Thyroid gland (tissue), 4 donors: ENCODE measurements around the gene BICD2.

Experiments
- CTCF ChIP-seq, 6 experiments: fragments of 200-600 bp in 3 of 6; fragments of 450-650 bp in 3 of 6; sonication (generic) in 3 of 6; IDR thresholded peaks; one replicate each; pipeline ENCODE4 v1.5.1; 2016 to 2019; ENCODE audit warnings: antibody characterized with exemption in 6 of 6, mild to moderate bottlenecking in 2 of 6, inconsistent platforms in 1 of 6, moderate library complexity in 1 of 6
- POLR2A ChIP-seq, 2 donors: fragments of 450-650 bp; IDR thresholded peaks; one replicate each; pipeline ENCODE4 v1.6.1; 2017; ENCODE audit warnings: antibody characterized with exemption in 2 of 2, mild to moderate bottlenecking in 2 of 2, moderate library complexity in 1 of 2

- TF ChIP-seq CTCF (IDR thresholded peaks at IDR 0.05) (no peak), POLR2A (IDR thresholded peaks at IDR 0.05) (no peak)
These were observed 57.1 kb downstream of the BICD2 start for GRCh38 chr9:92707530-92707929.
